ENCODE data around the gene MPRIP.
A peak's percentile ranks its signal among the peaks of the same experiment; 100 is the strongest.

MPRIP gene

GRCh38 chr17:17235212-17236174 is 193.2 kb downstream of the MPRIP start:
- H3K4me3 ChIP-seq (ENCODE audit: low read depth, low read length), result peak overlapping the region; percentile 99
- in situ Hi-C loops (cut with HindIII; ENCODE audit: low sequenced_read_pairs), result no loop called here
- DNase-seq (ENCODE audit: low read depth, low spot score), result peak; percentile 77
- no peak for TF ChIP-seq CTCF (IDR thresholded peaks at IDR 0.05; ENCODE audit: low read depth, low read length)

GRCh38 chr17:17236295-17237025 is 194.2 kb downstream of the MPRIP start:
- H3K4me3 ChIP-seq (ENCODE audit: low read depth, low read length), result peak overlapping the region; percentile 99
- TF ChIP-seq CTCF (IDR thresholded peaks at IDR 0.05; ENCODE audit: low read depth, low read length), result no peak
- DNase-seq (ENCODE audit: low read depth, low spot score), result peak; percentile 33
- in situ Hi-C loops (cut with HindIII; ENCODE audit: low sequenced_read_pairs), result no loop called here

DNA sequence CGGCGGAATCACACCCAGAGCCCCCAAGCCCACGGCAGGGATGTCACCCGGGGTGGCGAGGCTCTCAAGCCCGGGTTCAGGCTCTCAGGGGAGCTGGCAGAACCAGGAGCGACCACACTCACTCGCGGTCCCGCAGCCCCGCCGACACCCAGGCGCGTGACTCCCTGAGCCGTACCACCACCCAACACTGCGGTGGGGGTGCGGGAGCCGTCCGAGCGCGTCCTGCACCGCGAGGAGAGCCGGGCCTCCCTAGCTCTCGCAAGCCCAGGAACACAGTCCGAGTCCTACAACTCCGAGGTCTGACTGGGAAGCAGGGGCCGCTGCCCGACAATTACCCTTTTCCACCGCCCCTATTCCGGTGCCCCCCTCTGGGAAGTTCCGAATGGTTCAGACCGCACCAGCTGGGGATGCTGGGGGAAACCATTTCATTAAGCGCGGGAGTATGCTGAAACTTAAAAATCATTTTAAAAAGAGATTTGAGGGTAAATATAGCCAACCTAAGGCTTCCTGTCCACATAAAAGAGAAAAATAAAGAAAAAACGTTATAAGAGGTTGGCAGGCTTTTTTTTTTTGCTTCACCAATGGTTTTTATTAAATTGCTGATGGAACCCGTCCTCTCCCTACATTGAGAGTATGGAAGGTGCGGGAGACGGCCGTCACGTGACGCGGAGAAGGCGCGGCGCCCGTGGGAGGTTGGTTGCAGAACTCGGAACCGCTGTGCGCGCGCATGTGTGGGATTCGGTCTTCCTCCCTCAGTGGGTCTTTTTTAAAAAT is 195.0 kb downstream of the MPRIP start, which contains the start of gene FLCN:
Gene FLCN, minus strand, starts transcription at position 143 of the 774 bp plus-strand sequence. CDS start 9,031 bp downstream, outside the sequence.
- peak; percentile 95 for DNase-seq (ENCODE audit: low read depth, low spot score)
- no peak for TF ChIP-seq CTCF (IDR thresholded peaks at IDR 0.05; ENCODE audit: low read depth, low read length)
- in situ Hi-C loops (cut with HindIII; ENCODE audit: low sequenced_read_pairs), result no loop called here
- H3K4me3 ChIP-seq (ENCODE audit: low read depth, low read length), result peak within 1 kb of the TSS; percentile 99

DNA sequence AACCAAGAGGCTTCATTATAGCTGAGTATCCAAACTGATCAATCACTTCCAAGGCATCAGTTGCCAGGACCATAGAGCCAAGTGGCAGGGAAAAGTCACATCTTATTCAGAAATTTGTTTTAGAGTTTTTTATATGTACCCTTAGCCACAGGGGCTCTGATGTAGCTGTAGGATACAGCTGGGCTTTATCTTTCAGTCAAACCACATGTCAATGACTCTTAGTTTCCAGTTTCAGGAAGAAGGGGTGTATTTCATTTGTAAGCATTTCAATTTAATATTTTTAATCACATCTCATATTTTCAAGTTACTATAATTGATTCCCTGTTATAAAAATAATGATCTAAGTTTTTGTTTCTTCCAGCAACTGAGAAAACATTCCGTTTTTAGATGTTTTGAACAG is 197.6 kb downstream of the MPRIP start:
- no peak overlapping the region for H3K4me3 ChIP-seq (ENCODE audit: low read depth, low read length)
- no peak for TF ChIP-seq CTCF (IDR thresholded peaks at IDR 0.05; ENCODE audit: low read depth, low read length)
- DNase-seq (ENCODE audit: low read depth, low spot score), result no peak
- in situ Hi-C loops (cut with HindIII; ENCODE audit: low sequenced_read_pairs), result no loop called here

DNA sequence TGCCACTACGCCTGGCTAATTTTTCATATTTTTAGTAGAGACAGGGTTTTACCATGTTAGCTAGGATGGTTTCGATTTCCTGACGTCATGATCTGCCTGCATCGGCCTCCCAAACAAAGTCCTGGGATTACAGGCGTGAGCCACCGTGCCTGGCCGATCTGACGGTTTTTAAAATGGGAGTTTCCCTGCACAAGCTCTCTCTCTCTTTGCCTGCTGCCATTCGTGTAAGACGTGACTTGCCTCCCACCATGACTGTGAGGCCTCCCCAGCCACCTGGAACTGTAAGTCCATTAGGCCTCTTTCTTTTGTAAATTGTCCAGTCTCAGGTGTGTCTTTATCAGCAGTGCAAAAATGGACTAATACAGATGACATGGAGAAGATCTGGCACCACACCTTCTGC is 199.4 kb downstream of the MPRIP start:
- H3K4me3 ChIP-seq (ENCODE audit: low read depth, low read length), result no peak overlapping the region
- TF ChIP-seq CTCF (IDR thresholded peaks at IDR 0.05; ENCODE audit: low read depth, low read length), result no peak
- no peak for DNase-seq (ENCODE audit: low read depth, low spot score)
- in situ Hi-C loops (cut with HindIII; ENCODE audit: low sequenced_read_pairs), result no loop called here

DNA sequence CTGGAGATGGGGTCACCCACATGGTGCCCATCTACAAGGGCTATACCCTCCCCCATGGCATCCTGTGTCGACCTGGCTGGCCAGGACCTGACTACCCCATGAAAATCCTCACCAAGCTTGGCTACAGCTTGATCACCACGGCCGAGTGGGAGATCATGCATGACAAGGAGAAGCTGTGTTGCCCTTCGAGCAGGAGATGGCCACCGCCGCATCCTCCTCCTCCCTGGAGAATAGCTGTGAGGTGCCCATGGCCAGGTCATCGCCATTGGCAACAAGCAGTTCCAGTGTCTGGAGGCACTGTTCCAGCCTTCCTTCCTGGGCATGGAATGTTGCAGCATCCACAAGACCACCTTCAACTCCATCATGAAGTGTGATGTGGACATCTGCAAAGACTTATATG is 200.0 kb downstream of the MPRIP start:
- DNase-seq (ENCODE audit: low read depth, low spot score), result no peak
- in situ Hi-C loops (cut with HindIII; ENCODE audit: low sequenced_read_pairs), result no loop called here
- TF ChIP-seq CTCF (IDR thresholded peaks at IDR 0.05; ENCODE audit: low read depth, low read length), result no peak
- no peak overlapping the region for H3K4me3 ChIP-seq (ENCODE audit: low read depth, low read length)

All from astrocyte of the spinal cord (primary cell).